GM19240 (cell line): ENCODE data around the gene PHACTR1.
"Not testable (repeated sequence)": the region's sequence is repeated elsewhere in the genome, so short reads cannot be mapped to it uniquely, and the experiment has no call there.

Experiments
- DNase-seq: peaks from one replicate; pipeline ENCODE4 v3.0.0; 2011; ENCODE audit warnings: low spot score; ENCODE audit not compliant: insufficient read length

The PHACTR1 gene

GRCh38 chr6:13304580-13305260, 588.2 kb downstream of the PHACTR1 start:
- no peak for DNase-seq

GRCh38 chr6:13305288-13305687, 588.7 kb downstream of the PHACTR1 start:
- DNase-seq, result no peak

- no peak for DNase-seq
Measured at GRCh38 chr6:13305791-13306190, 589.2 kb downstream of the PHACTR1 start.

GRCh38 chr6:13307508-13307995, 591.0 kb downstream of the PHACTR1 start:
- DNase-seq, result no peak

- DNase-seq, result no peak
Measured at GRCh38 chr6:13308332-13308731, 591.8 kb downstream of the PHACTR1 start.

- DNase-seq, result no peak
Measured at GRCh38 chr6:13311155-13311554, 594.6 kb downstream of the PHACTR1 start.

GRCh38 chr6:13314806-13315205, 598.2 kb downstream of the PHACTR1 start:
- DNase-seq, result no peak

DNA sequence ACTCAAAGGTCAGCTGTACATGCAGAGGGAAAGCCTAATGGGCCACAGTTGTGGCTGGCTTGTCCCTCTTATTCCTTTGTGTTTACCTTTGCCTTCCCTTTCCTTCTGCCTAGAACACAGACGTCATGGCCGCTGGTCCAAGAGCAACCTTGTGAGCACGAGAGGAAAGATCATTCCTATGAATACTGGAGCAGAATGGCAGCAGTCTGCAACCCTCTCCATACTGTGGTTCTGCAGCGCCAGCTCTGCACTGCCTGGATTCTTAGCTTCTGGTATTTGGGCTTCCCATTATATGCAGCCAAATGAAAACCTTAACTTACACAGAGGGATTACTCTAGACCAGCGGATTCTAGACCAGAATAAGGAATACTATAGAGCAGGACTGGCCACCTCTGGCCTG, 599.3 kb downstream of the PHACTR1 start:
- no peak for DNase-seq

- no peak for DNase-seq
Measured at GRCh38 chr6:13318821-13319220, 602.3 kb downstream of the PHACTR1 start.

- no peak for DNase-seq
Measured at GRCh38 chr6:13319891-13320564, 603.5 kb downstream of the PHACTR1 start.

- not testable (repeated sequence) for DNase-seq
Measured at GRCh38 chr6:13326031-13326586, 609.5 kb downstream of the PHACTR1 start.

- DNase-seq, result no peak
Measured at GRCh38 chr6:13327691-13328075, 611.1 kb downstream of the PHACTR1 start.

DNA sequence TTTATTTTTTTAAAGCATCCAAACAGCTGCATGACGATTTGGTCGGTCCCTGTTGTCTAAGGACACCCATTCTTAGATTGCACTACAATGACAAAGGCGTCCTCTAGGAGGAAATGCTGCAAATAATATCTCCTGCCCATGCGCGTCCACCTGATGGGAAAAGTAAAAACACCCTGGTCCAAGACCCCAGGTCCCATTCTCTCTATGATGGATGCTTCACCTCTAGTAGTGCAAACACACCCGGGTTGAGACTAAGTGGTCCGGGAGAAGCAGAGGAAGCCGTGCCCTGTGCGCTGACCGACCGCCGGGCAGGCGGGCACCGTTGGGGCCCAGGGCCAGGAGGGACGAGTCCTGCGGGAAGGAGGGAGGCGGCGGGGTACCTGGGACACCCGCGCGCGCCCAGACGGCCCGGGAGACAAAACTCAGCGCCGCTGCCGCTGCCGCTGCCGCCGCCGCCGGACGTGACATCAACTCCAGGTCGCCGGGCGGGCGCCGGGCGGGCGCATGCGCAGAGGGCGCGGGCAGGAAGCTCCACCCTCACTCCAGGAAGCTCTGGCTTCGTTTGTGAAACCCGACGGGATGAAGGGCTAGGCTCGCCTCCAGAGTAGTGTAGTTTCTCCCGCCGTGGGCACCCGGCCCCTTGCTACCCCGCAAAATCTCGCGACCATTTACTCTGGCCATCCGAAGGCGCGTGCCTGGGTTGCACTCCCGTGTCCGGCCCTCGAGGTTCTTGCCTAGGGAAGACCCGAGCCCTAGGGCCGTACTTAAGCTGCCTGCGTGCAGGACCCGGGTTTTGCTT, 611.7 kb downstream of the PHACTR1 start, which contains the start of gene TBC1D7:
Gene TBC1D7 (minus strand): TSS at position 462 of the 799 bp plus-strand sequence. CDS start 1,639 bp downstream, outside the sequence.
- peak; percentile 65 for DNase-seq

- DNase-seq, result no peak
Measured at GRCh38 chr6:13328875-13329183, 612.3 kb downstream of the PHACTR1 start.

GRCh38 chr6:13331516-13332348, 615.2 kb downstream of the PHACTR1 start:
- DNase-seq, result no peak

GRCh38 chr6:13332349-13332706, 615.8 kb downstream of the PHACTR1 start:
- no peak for DNase-seq

DNA sequence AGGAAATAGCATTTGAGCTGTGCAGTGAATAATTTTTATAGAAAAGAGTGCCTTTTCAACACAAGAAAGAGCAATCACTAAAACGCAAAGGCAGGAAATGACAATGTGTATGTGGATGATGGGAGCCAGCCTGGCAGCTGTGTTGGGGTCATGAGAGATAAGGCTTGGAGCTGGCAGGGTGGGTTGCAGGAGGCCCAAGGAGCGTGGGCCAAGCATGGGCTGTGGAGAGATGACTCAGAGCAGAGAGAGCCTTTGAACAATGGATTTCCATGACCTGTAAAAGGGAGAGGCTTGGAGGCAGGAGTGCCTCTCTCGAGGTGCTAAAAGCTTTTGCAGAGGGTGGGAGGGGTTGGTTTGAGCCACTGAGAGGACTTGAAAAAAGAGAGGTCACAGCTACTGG, 618.4 kb downstream of the PHACTR1 start:
- no peak for DNase-seq

GRCh38 chr6:13336553-13336952, 620.0 kb downstream of the PHACTR1 start:
- DNase-seq, result no peak

DNA sequence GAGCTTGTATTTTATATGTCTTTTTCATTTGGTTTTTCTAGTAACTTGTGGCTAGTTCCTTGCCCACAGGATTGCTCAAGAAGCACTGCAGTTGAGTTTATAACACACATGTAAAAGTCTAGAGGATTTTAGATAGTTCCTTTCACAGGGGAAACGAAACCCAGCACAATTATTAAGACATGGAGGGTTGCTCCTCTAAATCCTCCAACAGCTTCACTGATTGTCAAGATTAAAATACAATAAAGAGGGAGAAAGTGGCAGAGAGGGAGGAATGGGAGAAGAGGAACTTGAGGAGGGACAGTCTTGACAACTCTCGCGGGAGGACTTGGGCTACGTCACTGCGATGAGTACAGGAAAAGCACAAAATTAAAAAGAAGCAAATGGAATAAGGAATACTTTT, 621.5 kb downstream of the PHACTR1 start:
- no peak for DNase-seq
